A549 (cell line): Measurements from ENCODE around the gene LRIT3. TPM values are rescaled to one million over a fixed set of nuclear protein-coding genes. Genes with fewer than 3 reads are reported as not detected.

Experiments used
- ATAC-seq, 2 experiments: fragments of 200-7000 bp in 1 of 2; fragments of >200 bp in 1 of 2; cut with Nextera tagmentation in 1 of 2; cut with Tn5 transposase in 1 of 2; 3 replicates each; pipeline versions ENCODE4 v1.8.0 to v1.9.1; 2018 to 2020; ENCODE audit warnings: mild to moderate bottlenecking in 1 of 2, moderate library complexity in 1 of 2
- CTCF ChIA-PET: fragments of 300-600 bp; sonication (Branson Sonifier 250); formaldehyde crosslinking; extraction: SDS; loops from one replicate; lab custom pipeline; 2021; ENCODE audit warnings: antibody characterized with exemption, inconsistent platforms; lab: Yijun Ruan, JAX
- POLR2A ChIA-PET: fragments of 350-600 bp; formaldehyde crosslinking; extraction: SDS; loops from one replicate; lab custom pipeline; 2021; ENCODE audit warnings: antibody characterized with exemption, inconsistent platforms; lab: Yijun Ruan, JAX
- DNase-seq, 2 experiments: peaks; one replicate each; pipeline versions ENCODE4 v3.0.0 to v3.0.0-alpha.2; 2011 to 2016; ENCODE audit warnings: low read depth in 1 of 2, low spot score in 1 of 2
- FAIRE-seq: peaks from 2 replicates; lab custom pipeline; 2011; peaks lifted over from hg19 to GRCh38; lab: Jason Lieb, UNC
- H3K27ac ChIP-seq, 2 experiments: fragments of >200 bp; sonication (Bioruptor Twin); formaldehyde crosslinking; 3 replicates each; pipeline ENCODE4 v1.5.1; 2016 to 2017
- H3K4me1 ChIP-seq: fragments of >200 bp; sonication (Bioruptor Twin); formaldehyde crosslinking; 3 replicates; pipeline ENCODE4 v1.6.1; 2016
- H3K4me2 ChIP-seq: fragments of >200 bp; sonication (Bioruptor Twin); formaldehyde crosslinking; 3 replicates; pipeline ENCODE4 v1.6.1; 2016
- H3K4me3 ChIP-seq: fragments of >200 bp; sonication (Bioruptor Twin); formaldehyde crosslinking; 3 replicates; pipeline ENCODE4 v1.5.1; 2016
- H3K9me3 ChIP-seq: fragments of >200 bp; sonication (Bioruptor Twin); formaldehyde crosslinking; 3 replicates; pipeline ENCODE4 v1.6.1; 2016
- BHLHE40 ChIP-seq: IDR thresholded peaks from 2 replicates; pipeline ENCODE4 v1.6.1; 2012; ENCODE audit warnings: low read depth, low read length, inconsistent platforms
- CBX2 ChIP-seq: fragments of 200-600 bp; sonication (generic); IDR thresholded peaks from 2 replicates; pipeline ENCODE4 v1.6.1; 2016; ENCODE audit warnings: low read depth, mild to moderate bottlenecking, borderline replicate concordance
- CBX8 ChIP-seq: fragments of 200-600 bp; sonication (generic); IDR thresholded peaks from 2 replicates; pipeline ENCODE4 v1.6.1; 2016
- EHF ChIP-seq: fragments of 250-450 bp; sonication (Bioruptor Pico); IDR thresholded peaks from 2 replicates; pipeline ENCODE4 v1.5.0; 2020; ENCODE audit warnings: mild to moderate bottlenecking
- EHMT2 ChIP-seq: fragments of 200-600 bp; sonication (generic); IDR thresholded peaks from 2 replicates; pipeline ENCODE4 v1.6.1; 2016; ENCODE audit warnings: antibody characterized with exemption, low read depth, mild to moderate bottlenecking, moderate library complexity
- FOSB ChIP-seq: fragments of 250-450 bp; sonication (Bioruptor Pico); IDR thresholded peaks from 2 replicates; pipeline ENCODE4 v1.5.0; 2020; ENCODE audit warnings: mild to moderate bottlenecking, moderate library complexity
- FOXS1 ChIP-seq: fragments of 250-450 bp; sonication (Bioruptor Pico); IDR thresholded peaks from 2 replicates; pipeline ENCODE4 v1.5.0; 2020; ENCODE audit warnings: mild to moderate bottlenecking, moderate library complexity
- GATA3 ChIP-seq: IDR thresholded peaks from 2 replicates; pipeline ENCODE4 v1.6.1; 2012; ENCODE audit warnings: borderline replicate concordance
- HDAC2 ChIP-seq: fragments of 200-600 bp; sonication (generic); IDR thresholded peaks from 2 replicates; pipeline ENCODE4 v1.6.1; 2016
- HOXB13 ChIP-seq: fragments of 250-450 bp; sonication (Bioruptor Pico); IDR thresholded peaks from 2 replicates; pipeline ENCODE4 v1.5.0; 2020; ENCODE audit warnings: low read depth, mild to moderate bottlenecking, moderate library complexity
- HOXB5 ChIP-seq: fragments of 250-450 bp; sonication (Bioruptor Pico); IDR thresholded peaks from 2 replicates; pipeline ENCODE4 v1.5.0; 2020; ENCODE audit warnings: mild to moderate bottlenecking, moderate library complexity
- JUNB ChIP-seq: fragments of >200 bp; sonication (Bioruptor Twin); formaldehyde crosslinking; IDR thresholded peaks from 2 replicates; pipeline ENCODE4 v1.6.1; 2016
- KDM5A ChIP-seq: fragments of 200-600 bp; sonication (generic); IDR thresholded peaks from 2 replicates; pipeline ENCODE4 v1.6.1; 2016; ENCODE audit warnings: antibody characterized with exemption, mild to moderate bottlenecking
- MAZ ChIP-seq: fragments of 150-350 bp; IDR thresholded peaks from 2 replicates; pipeline ENCODE4 v1.6.1; 2014; ENCODE audit warnings: antibody characterized with exemption, low read depth, low read length, borderline replicate concordance
- NFE2L2 ChIP-seq: fragments of 150-350 bp; conservative IDR thresholded peaks from 2 replicates; pipeline ENCODE4 v1.6.1; 2014; ENCODE audit warnings: low read length
- POLR2A ChIP-seq: IDR thresholded peaks from 2 replicates; pipeline ENCODE4 v1.6.1; 2012; ENCODE audit warnings: mild to moderate bottlenecking, low read length
- POLR2AphosphoS2 ChIP-seq: conservative IDR thresholded peaks from 2 replicates; pipeline ENCODE4 v1.6.1; 2012; ENCODE audit warnings: low read length, improper control_type of control experiment, inconsistent platforms
- RARB ChIP-seq: fragments of 250-450 bp; sonication (Bioruptor Pico); IDR thresholded peaks from 2 replicates; pipeline ENCODE4 v1.8.0; 2021; ENCODE audit warnings: mild to moderate bottlenecking, moderate library complexity
- RCOR1 ChIP-seq: fragments of 150-350 bp; IDR thresholded peaks from 2 replicates; pipeline ENCODE4 v1.6.1; 2014; ENCODE audit warnings: antibody characterized with exemption, low read length, low read depth
- RNF2 ChIP-seq: fragments of 200-600 bp; sonication (generic); IDR thresholded peaks from 2 replicates; pipeline ENCODE4 v1.6.1; 2016; ENCODE audit warnings: low read depth, mild to moderate bottlenecking, antibody characterized with exemption, moderate library complexity, borderline replicate concordance
- SMC3 ChIP-seq: fragments of >200 bp; sonication (Bioruptor Twin); formaldehyde crosslinking; IDR thresholded peaks from 3 replicates; pipeline ENCODE4 v1.6.1; 2018; ENCODE audit warnings: inconsistent platforms
- ZC3H11A ChIP-seq: fragments of 450-650 bp; IDR thresholded peaks from 2 replicates; pipeline ENCODE4 v1.6.1; 2014; ENCODE audit warnings: antibody characterized with exemption, mild to moderate bottlenecking
- ZNF302 ChIP-seq: fragments of 250-450 bp; sonication (Bioruptor Pico); IDR thresholded peaks from 2 replicates; pipeline ENCODE4 v1.9.0; 2021; ENCODE audit warnings: inconsistent platforms, mild to moderate bottlenecking, moderate library complexity
- ZSCAN20 ChIP-seq: fragments of 250-450 bp; sonication (Bioruptor Pico); IDR thresholded peaks from 2 replicates; pipeline ENCODE4 v1.8.0; 2022; ENCODE audit warnings: mild to moderate bottlenecking, moderate library complexity
- WGBS: methylation state at CpG from one replicate; pipeline ENCODE4 v1.1.6; 2017; ENCODE audit errors: missing lambda C conversion rate; 5-methylcytosine and 5-hydroxymethylcytosine counted together
- polyA plus RNA-seq, 4 experiments: library from polyadenylated mRNA; depleted of rRNA in 3 of 4; stranded (reverse); fragments of >200 nt; fragmentation: RNase III in 1 of 4; extraction: RNeasy Plus Mini Kit Qiagen cat#74134 plus additional on column Dnase treatment in 1 of 4; gene quantifications; 2 replicates in 3 of 4; 3 replicates in 1 of 4; pipeline ENCODE4 v1.2.3, GENCODE V29; 2011 to 2017
- TF ChIP-seq, protein P1 (sequence below): fragments of >200 bp; sonication (Bioruptor Twin); formaldehyde crosslinking; IDR thresholded peaks from 2 replicates; pipeline ENCODE4 v1.6.1; 2016
- TF ChIP-seq, protein P2 (sequence below): IDR thresholded peaks from 2 replicates; pipeline ENCODE4 v1.6.1; 2012; ENCODE audit warnings: low read depth, borderline replicate concordance
- TF ChIP-seq, protein P3 (sequence below): fragments of >200 bp; sonication (Bioruptor Twin); formaldehyde crosslinking; IDR thresholded peaks from 3 replicates; pipeline ENCODE4 v1.5.1; 2016

Gene LRIT3
- polyA plus RNA-seq, 2 of the 4 experiments (the other 2 are of a cell fraction) = 0.06 TPM

DNA sequence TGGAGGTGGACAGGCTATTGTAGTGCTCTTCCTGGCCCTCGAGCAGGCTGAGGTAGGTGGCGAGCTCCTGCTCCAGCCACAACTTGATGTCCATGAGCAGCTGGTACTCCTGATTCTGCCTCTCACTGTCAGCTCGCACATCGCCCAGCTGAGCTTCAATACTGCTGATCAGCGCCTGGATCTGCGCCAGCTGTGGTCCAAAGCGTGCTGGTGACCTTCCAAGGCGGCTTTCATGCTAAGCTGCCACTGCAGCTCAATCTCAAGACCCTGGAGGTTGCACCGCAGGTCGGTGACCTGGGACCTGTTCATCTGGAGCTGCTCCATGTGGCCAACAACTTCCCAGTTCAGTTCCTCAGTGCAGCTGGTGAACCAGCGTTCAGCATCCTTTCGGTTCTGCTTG lies 31.2 kb downstream of the LRIT3 start:
- DNase-seq = no peak
- no peak for FAIRE-seq
- Histone ChIP-seq H3K4me2 (no peak overlapping the region), H3K4me3 (no peak overlapping the region), H3K9me3 (no peaks in the 10 kb centered on the region), H3K27ac (no peak overlapping the region), H3K4me1 (no peaks in the 10 kb centered on the region)
- ChIA-PET POLR2A (no interaction called here), CTCF (interaction anchor here (1.5 kb wide), 1 partner anchor 99 kb away, joined by 4 read pairs; no protein-coding TSS in a partner anchor)
- TF ChIP-seq SMC3 (no peak), POLR2AphosphoS2 (no peak), JUNB (no peak), CBX8 (no peak), BHLHE40 (no peak), GATA3 (no peak)
- TF ChIP-seq, protein P1, sequence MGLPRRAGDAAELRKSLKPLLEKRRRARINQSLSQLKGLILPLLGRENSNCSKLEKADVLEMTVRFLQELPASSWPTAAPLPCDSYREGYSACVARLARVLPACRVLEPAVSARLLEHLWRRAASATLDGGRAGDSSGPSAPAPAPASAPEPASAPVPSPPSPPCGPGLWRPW = no peak
- WGBS = 65% methylated on average over 7 of the region's 12 CpGs
- no peak for ATAC-seq

- Histone ChIP-seq H3K4me2 (no peak overlapping the region), H3K4me1 (no peaks in the 10 kb centered on the region), H3K9me3 (no peaks in the 10 kb centered on the region), H3K27ac (no peak overlapping the region), H3K4me3 (no peak overlapping the region)
- CTCF ChIA-PET = interaction anchor here (1.1 to 1.5 kb wide), 2 partner anchors 10 to 99 kb away, joined by 4 read pairs; no protein-coding TSS in a partner anchor
- no peak for TF ChIP-seq EHMT2
- TF ChIP-seq, protein P2, sequence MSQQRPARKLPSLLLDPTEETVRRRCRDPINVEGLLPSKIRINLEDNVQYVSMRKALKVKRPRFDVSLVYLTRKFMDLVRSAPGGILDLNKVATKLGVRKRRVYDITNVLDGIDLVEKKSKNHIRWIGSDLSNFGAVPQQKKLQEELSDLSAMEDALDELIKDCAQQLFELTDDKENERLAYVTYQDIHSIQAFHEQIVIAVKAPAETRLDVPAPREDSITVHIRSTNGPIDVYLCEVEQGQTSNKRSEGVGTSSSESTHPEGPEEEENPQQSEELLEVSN = no peak
- no peak for TF ChIP-seq RNF2
- TF ChIP-seq RARB (CRISPR knock-in tag) = no peak
- TF ChIP-seq EHF (CRISPR knock-in tag) = no peak
- TF ChIP-seq ZSCAN20 = no peak
- no peak for TF ChIP-seq KDM5A
- TF ChIP-seq POLR2A = no peak
- TF ChIP-seq HDAC2 = no peak
- no peak for TF ChIP-seq NFE2L2
- no peak for TF ChIP-seq CBX2
- no peak for TF ChIP-seq FOSB (CRISPR knock-in tag)
- TF ChIP-seq CBX8 = no peak
- no peak for TF ChIP-seq BHLHE40
- no peak for TF ChIP-seq JUNB
- TF ChIP-seq FOXS1 (CRISPR knock-in tag) = no peak
- POLR2A ChIA-PET = no interaction called here
- DNase-seq = no peak
- no peak for FAIRE-seq
- no peak for ATAC-seq
- 70% methylated on average over 6 of the region's 7 CpGs for WGBS
Observed at GRCh38 chr4:109879636-109880314, 31.9 kb downstream of the LRIT3 start.

DNA sequence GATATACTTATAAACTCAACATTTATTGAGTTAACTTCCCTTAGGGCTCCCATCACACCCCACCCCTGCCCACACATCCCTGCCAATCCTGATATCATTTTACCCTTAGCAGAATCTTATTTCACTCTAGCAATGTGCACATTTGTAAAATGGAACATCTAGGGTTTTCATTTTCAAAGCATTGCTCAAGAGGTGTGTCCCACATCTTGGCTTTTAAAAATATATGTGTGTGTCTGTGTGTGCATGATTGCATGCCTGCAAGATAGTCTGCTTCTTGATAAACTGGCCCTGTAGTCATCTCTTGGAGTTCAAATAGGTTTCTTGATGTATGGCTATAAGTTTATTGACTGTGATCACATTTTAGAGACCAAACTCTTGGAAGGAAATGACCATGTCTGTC lies 38.4 kb downstream of the LRIT3 start:
- H3K27ac ChIP-seq = no peak overlapping the region
- no peaks in the 10 kb centered on the region for H3K9me3 ChIP-seq
- ATAC-seq (no peak), DNase-seq (no peak), FAIRE-seq (no peak)
- POLR2A ChIA-PET = no interaction called here
- CTCF ChIA-PET = no interaction called here
- H3K4me3 ChIP-seq = no peak overlapping the region
- TF ChIP-seq MAZ = no peak
- no peak for TF ChIP-seq ZC3H11A
- no peak for TF ChIP-seq HOXB13 (CRISPR knock-in tag)
- TF ChIP-seq RARB (CRISPR knock-in tag) = no peak
- TF ChIP-seq HOXB5 (CRISPR knock-in tag) = no peak
- TF ChIP-seq ZNF302 = no peak
- no peak for TF ChIP-seq RCOR1
- TF ChIP-seq RNF2 = no peak
- TF ChIP-seq, protein P3, sequence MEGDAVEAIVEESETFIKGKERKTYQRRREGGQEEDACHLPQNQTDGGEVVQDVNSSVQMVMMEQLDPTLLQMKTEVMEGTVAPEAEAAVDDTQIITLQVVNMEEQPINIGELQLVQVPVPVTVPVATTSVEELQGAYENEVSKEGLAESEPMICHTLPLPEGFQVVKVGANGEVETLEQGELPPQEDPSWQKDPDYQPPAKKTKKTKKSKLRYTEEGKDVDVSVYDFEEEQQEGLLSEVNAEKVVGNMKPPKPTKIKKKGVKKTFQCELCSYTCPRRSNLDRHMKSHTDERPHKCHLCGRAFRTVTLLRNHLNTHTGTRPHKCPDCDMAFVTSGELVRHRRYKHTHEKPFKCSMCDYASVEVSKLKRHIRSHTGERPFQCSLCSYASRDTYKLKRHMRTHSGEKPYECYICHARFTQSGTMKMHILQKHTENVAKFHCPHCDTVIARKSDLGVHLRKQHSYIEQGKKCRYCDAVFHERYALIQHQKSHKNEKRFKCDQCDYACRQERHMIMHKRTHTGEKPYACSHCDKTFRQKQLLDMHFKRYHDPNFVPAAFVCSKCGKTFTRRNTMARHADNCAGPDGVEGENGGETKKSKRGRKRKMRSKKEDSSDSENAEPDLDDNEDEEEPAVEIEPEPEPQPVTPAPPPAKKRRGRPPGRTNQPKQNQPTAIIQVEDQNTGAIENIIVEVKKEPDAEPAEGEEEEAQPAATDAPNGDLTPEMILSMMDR = no peak
- H3K4me2 ChIP-seq = no peak overlapping the region
- H3K4me1 ChIP-seq = no peaks in the 10 kb centered on the region
